Measurements from ENCODE around the gene AGPS.

GRCh38 chr2:177550264-177551200, 158.0 kb downstream of the AGPS start:
- TF ChIP-seq CTCF (IDR thresholded peaks at IDR 0.05) (no peak), POLR2A (IDR thresholded peaks at IDR 0.05) (no peak), EP300 (IDR thresholded peaks at IDR 0.05) (no peak), POLR2AphosphoS5 (IDR thresholded peaks at IDR 0.05) (no peak)

All from gastroesophageal sphincter (tissue), 3 donors.